ENCODE results near the gene HMOX1.

Gene HMOX1

GRCh38 chr22:35380537-35381423 is at the start of gene HMOX1:
HMOX1 (plus strand) TSS chr22:35381096; CDS start chr22:35381174, 78 bp downstream.
- DNase-seq (ENCODE audit: low read depth, low spot score): no peak

GRCh38 chr22:35332278-35332677 is 48.6 kb upstream of the HMOX1 start:
- no peak for DNase-seq (ENCODE audit: low read depth, low spot score)

- DNase-seq (ENCODE audit: low read depth, low spot score): no peak
Measured at GRCh38 chr22:35333220-35333619, 47.7 kb upstream of the HMOX1 start.

GRCh38 chr22:35334004-35334403 is 46.9 kb upstream of the HMOX1 start:
- no peak for DNase-seq (ENCODE audit: low read depth, low spot score)

- no peak for DNase-seq (ENCODE audit: low read depth, low spot score)
Measured at GRCh38 chr22:35335468-35335867, 45.4 kb upstream of the HMOX1 start.

GRCh38 chr22:35335936-35336781 is 44.7 kb upstream of the HMOX1 start:
- no peak for DNase-seq (ENCODE audit: low read depth, low spot score)

GRCh38 chr22:35337932-35338331 is 43.0 kb upstream of the HMOX1 start:
- no peak for DNase-seq (ENCODE audit: low read depth, low spot score)

GRCh38 chr22:35341090-35341874 is 39.6 kb upstream of the HMOX1 start:
- no peak for DNase-seq (ENCODE audit: low read depth, low spot score)

- DNase-seq (ENCODE audit: low read depth, low spot score): no peak
Measured at GRCh38 chr22:35342390-35342789, 38.5 kb upstream of the HMOX1 start.

- no peak for DNase-seq (ENCODE audit: low read depth, low spot score)
Measured at GRCh38 chr22:35343664-35344550, 37.0 kb upstream of the HMOX1 start.

- no peak for DNase-seq (ENCODE audit: low read depth, low spot score)
Measured at GRCh38 chr22:35344956-35345690, 35.8 kb upstream of the HMOX1 start.

- DNase-seq (ENCODE audit: low read depth, low spot score): no peak
Measured at GRCh38 chr22:35345808-35346505, 34.9 kb upstream of the HMOX1 start.

- DNase-seq (ENCODE audit: low read depth, low spot score): no peak
Measured at GRCh38 chr22:35346596-35347220, 34.2 kb upstream of the HMOX1 start.

GRCh38 chr22:35347462-35347861 is 33.4 kb upstream of the HMOX1 start:
- no peak for DNase-seq (ENCODE audit: low read depth, low spot score)

GRCh38 chr22:35348026-35348590 is 32.8 kb upstream of the HMOX1 start:
- DNase-seq (ENCODE audit: low read depth, low spot score): no peak

GRCh38 chr22:35348703-35349102 is 32.2 kb upstream of the HMOX1 start:
- DNase-seq (ENCODE audit: low read depth, low spot score): no peak

- no peak for DNase-seq (ENCODE audit: low read depth, low spot score)
Measured at GRCh38 chr22:35349368-35349703, 31.6 kb upstream of the HMOX1 start.

GRCh38 chr22:35349704-35350538 is 31.0 kb upstream of the HMOX1 start:
- DNase-seq (ENCODE audit: low read depth, low spot score): no peak

Data from iPS DF 19.7 (cell line).